Measurements from ENCODE around the gene TOM1.

- TF ChIP-seq CTCF (IDR thresholded peaks at IDR 0.05 in 8 of 11, conservative IDR thresholded peaks at IDR 0.05 in 3 of 11) (no peak), POLR2A (IDR thresholded peaks at IDR 0.05) (no peak)
Measured at GRCh38 chr22:35318346-35319215, 18.9 kb downstream of the TOM1 start.
